Iris pigment epithelial cell (primary cell): ENCODE measurements around the gene PCSK9.

ENCODE experiments used
- DNase-seq: peaks from one replicate; pipeline ENCODE4 v3.0.0-alpha.2; 2011; ENCODE audit warnings: low read depth

Gene PCSK9

DNA sequence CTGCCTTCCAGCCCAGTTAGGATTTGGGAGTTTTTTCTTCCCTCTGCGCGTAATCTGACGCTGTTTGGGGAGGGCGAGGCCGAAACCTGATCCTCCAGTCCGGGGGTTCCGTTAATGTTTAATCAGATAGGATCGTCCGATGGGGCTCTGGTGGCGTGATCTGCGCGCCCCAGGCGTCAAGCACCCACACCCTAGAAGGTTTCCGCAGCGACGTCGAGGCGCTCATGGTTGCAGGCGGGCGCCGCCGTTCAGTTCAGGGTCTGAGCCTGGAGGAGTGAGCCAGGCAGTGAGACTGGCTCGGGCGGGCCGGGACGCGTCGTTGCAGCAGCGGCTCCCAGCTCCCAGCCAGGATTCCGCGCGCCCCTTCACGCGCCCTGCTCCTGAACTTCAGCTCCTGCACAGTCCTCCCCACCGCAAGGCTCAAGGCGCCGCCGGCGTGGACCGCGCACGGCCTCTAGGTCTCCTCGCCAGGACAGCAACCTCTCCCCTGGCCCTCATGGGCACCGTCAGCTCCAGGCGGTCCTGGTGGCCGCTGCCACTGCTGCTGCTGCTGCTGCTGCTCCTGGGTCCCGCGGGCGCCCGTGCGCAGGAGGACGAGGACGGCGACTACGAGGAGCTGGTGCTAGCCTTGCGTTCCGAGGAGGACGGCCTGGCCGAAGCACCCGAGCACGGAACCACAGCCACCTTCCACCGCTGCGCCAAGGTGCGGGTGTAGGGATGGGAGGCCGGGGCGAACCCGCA lies at the start of gene PCSK9:
PCSK9 (plus strand) TSS at position 207 of the 741 bp plus-strand sequence; CDS start at position 497, 290 bp downstream.
- DNase-seq, result peak; percentile 59

DNA sequence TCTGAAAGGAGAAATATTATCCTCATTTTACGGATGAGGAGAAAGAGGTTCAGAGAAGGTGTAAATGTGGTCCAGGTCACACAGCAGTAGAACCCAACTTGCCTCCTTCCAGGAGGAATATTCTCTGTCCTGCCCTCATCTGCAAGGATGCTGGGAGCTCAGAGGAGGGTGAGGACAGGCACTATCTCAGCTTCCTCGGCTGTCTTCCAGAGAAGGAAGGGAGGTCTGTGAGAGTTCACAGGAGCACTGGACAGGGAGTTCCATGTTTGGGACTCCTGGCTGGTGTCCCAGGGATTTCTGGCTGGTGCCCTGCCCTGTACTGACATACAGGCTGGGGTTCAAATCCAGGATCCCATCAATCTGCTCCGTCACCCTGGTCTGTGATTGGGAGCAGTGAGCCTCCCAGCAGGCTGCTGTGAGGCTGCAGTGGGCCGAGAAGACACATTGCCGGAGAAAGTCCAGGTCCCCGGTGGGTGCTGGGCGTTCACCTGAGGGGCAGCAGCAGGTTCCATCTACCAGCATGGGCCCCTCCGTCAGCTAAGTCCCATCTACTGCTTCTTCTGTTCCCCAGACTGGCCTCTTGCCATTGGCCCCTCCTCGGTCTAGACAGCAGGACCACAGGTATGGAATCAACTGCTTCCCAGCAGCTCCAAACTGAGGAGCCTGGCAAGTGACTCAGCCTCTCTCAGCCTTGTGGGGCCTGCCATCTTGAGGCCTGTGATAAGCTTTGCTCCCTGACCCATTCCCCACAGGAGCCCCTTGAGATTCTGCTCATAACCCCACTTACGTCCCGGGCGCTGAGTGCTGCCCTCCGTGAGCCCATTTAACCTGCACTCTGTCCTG lies 49.2 kb upstream of the PCSK9 start:
- peak; percentile 39 for DNase-seq

DNA sequence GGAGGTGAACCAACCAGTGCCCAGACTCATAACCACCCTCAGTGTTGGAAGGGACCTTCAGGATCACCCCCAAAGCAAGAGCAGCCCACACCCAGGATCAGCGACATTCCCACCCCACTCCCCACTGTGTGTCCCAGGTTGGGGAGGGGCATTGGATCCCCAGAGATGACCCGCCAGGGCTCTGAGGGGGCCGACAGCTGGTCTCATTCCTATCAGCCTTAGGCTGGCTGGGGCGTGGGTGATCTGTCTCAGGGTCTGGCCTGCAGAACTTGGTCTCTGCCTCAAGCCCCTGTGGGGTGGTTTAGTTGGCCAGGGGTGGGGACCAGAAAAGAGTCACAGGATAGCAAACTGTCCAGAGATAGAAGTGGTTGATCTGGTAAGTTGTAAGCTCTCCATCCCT lies 48.4 kb upstream of the PCSK9 start:
- DNase-seq, result no peak

DNA sequence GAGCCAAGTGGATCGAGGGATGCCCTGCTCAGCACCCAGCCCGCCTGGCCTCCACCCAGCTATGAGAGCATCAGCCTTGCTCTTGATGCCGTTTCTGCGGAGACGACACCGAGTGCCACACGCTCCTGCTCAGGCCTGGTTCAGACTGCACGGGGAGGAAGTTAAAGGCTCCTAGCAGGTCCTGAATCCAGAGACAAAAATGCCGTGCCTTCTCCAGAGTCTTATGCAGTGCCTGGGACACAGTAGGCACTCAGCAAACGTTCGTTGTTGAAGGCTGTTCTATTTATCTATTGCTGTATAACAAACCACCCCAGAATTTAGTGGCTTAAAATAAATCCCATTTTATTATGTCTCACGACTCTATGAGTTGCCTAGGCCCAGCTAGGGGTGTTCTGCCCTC lies 47.4 kb upstream of the PCSK9 start:
- no peak for DNase-seq

DNA sequence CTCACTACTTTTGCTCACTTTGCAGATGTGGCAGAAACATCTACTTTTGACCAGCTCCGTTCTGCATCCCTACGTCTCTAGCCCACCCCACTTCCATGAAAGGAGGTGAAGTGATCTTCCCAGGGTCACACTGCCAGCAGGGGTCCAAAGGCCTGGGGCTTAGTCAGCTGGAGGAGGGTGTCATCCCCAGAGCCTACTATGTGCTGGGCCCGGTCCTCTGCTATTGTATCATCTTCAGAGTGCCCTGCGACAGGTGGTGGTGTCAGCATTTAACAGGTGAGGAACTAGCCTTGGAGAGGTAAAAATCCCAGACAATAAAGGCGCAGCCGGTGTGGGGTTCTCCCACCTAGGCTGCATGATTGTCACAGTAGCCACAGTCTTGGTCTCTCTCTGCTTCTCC lies 46.2 kb upstream of the PCSK9 start:
- DNase-seq, result no peak

DNA sequence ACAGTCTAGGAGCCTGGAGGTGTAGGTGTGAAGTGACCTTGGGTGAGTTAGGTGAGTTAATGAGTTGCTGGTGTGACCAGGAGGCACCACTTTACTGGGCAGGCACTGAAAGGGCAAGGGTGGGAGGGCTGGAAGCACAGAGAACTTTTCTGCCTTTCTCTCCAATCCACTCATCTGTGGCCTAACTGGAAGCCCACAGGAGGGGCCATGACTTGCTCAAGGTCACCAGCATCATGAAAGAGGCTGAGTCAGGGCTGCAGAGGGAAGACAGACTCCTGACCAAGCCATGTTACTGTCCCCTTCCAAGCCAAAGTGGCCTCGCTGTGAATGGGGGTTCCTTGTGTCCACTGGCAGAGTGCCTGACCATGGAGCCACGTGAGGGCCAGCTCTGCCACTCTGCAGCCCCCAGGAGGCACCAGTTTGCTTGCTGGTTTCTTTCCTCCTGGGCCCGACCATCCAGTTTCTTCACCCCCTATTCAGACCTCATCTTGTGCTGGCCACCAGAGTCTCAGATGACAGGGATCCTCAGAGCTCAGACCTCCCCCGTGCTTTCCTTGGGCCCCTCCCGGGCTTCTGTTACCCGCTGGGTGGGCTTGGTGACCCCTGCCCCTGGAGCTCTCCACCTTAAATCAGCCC lies 44.9 kb upstream of the PCSK9 start:
- DNase-seq, result no peak

DNA sequence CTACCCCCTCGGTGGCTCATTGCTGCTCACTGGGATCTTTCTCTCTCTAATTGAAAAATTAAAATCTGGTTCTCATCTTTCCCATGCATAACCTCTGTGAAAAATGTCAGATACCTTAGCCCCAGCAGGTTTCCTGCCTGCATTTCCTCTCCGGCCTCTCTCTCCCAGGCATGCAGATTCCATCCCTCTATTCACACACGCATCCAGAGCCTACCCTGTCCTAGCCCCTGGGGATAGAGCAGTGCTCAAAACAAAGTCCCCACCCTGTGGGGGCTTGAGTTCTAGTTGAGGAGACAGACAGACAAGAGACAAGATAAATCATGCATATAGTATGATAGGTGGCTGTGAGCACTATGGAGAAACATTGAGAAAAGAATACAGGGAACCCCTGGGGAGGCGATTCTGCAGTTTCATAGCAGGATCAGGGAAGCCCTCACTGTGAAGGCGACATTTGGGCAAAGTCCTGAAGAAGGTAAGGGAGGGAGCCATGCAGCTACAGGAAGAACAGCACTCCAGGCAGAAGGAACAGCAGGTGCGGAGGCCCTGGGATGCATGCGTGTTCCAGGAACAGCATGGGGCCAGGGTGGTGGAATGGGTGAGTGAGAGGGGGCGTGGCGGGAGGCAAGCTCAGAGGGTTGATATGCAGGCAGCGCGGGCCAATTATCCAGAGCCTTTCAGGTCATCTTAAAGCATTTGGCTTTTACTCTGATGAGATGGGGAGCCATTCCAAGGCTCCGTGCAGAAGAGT lies 44.2 kb upstream of the PCSK9 start:
- no peak for DNase-seq

DNA sequence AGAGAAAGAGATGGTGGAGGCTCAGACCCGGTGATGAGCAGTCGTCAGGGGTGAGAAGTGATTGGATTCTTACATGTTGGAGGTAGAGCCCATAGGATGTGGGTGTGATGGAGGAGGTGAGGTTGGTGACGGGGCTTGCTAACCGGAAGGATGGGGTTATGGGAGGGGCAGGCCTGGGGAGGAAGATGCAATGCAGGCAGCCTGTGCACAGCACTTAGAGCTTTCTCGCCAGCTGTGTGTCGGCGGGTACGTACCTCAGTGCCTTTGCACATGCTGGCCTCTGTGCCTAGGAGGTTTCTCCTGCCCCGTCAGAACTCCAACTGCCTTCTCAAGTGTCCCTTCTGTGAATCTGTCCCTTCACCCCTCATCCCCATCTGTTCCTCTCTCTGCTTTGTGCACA lies 43.5 kb upstream of the PCSK9 start:
- no peak for DNase-seq

DNA sequence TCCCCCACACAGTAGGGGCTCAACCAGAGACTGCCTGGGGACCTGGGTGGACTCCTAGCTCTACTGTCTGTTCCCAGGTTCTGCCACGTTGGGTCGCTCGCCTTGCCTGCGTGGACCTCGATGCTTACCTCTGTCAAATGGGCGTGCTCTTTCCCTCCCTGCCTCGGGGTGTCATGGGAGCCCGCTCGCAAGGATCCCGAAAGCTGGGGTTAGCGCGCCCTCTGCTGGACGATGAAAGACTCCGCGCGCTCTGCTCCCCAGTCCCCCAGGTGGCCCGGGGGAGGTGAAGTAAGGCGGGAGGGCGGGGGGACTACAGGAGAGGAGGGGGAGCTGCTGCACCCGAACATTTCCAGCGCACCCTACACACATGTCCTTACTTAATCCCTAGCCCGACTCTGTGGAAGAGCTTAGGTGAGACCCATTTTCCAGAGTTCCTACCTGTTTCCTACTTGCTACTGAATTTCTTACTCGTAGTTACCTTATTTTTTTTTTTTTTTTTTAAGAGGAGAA lies 42.9 kb upstream of the PCSK9 start:
- peak; percentile 59 for DNase-seq

DNA sequence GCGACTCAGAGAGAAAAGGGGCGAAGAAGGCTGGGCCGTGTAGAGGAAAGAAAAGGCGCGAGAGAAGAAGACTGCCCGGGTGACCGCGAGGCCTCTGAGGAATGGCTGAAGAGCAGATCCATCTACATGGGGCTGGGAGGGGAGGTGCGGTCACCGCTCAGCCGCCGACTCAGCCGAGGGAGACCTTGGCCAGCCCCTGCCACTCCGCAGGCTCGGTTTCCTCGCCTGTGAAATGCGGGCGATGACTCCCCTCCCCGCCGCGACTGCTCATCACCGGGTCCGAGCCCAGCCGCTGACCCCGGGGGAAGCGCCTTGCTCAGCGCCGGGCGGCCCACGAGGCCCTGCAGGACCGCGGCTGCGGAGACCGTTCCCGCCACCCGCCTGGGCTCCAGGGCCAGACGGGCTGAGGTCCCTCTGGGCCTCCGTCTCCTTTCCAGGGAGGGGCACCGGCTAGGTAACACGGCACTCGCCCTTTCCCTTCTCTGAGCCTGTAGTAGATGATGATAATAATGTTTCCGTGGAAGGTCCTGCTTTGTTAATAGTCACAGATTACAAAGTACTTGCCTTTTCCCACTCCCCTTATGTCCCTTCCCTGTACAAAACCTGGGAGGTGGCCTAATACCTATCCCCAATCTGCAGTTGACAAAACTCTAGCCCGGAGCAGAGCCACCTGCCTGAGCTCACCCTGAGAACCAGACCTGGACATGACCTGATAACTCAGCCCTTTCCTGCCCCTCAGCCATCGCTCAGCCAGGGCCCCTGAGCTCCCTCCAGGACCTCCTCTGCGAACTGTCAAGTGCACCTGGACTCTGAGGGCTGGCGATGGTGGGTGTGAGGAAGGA lies 42.3 kb upstream of the PCSK9 start:
- DNase-seq, result peak; percentile 29

DNA sequence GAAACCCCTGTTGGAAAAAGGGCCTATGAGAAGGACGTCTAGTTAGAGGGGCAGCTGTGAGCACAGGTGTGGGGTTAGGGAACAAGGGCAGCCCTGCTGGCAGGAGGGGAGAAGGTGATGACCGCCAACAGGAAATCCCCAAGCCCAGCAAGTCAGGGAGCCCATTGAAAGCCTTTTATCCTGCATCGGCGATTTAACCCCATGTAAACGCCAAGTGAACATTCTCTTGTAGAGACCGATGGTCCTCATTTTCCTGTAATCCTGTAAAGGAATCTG lies 41.7 kb upstream of the PCSK9 start:
- DNase-seq, result no peak

DNA sequence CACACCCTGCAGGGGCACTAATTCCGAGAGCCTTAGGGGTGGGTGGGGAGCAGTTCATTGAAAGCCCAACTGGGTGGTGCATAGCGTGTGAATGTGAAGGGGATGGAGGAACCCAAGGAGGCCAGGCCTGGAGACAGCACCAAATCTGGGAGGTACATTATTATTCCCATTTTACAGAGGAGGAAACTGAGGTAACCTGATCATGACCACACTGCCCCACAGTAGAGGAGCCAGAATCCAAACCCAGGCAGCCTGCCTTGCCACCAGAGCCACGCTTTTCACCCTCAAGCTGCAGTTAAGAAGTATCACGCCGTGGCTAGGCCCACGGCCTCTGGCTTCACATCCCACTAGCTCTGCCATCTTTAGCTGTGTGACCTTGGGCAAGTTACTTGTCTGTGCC lies 41.2 kb upstream of the PCSK9 start:
- DNase-seq, result no peak

DNA sequence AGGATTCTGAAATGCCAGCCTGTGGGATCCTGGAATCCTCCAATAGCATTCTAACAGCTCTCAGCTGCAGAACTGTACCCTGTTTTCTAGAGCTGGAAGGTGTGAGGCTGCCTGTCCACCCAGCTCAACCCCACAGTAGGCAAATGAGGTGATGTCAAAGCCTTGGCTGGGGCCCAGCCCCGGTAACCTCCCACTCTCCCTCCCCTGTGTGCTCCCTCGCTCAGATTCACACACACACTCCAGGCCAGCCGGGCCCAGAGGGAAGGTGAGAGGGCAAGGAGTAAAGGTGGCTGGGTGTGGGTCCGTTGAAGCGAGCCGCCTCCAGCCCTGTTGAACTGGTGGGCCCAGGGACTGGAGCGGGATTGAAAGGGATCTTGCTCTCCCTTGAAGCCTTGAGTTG lies 40.7 kb upstream of the PCSK9 start, which contains the start of gene BSND:
BSND (plus strand) TSS at position 257 of the 400 bp plus-strand sequence. CDS start 254 bp downstream, outside the sequence.
- no peak for DNase-seq

DNA sequence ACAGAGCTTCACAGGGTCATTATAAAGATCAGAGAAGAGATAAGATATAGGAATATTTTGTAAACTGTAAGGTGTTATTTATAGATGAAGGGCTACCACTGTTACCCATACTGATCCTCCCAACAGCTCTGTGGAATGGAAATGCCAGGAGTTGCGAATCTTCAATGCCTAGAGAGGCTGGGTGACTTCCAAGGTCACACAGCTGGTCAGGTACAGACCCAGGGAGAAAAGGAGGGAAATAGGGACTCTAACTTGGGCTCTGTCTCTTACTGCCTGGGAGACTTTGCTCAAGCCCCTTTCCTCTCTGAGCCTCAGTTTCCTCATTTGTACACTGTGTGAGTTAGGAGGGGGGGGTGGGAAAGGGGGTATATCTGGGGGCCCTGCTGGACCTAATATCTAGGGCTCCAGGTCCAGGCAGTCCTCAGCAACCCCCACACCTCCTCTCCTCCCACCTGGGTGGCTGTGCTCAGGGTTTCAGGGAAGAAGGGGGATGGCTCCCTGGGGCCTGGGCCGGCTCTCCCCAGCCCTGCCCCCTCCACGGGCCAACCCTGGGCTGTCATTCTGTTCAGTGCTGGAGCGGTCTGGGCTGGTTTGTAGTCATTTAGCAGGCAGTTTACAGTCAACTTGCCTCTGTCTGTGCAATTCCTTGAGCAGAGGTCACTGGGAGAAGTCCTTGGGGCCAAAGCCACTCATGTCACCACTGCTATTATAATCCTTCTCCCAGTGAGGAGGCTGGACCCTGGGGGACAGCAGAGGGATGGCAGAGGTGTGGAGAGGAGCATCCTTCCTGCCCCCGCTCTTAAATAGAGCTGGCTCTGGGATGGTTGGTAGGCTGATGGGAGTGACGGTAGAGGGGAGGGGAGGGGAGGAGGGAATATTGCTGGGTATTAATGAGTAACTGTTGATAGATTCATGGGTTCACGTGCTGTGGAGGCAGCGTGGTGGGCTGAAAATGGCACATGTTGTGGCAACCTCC lies 39.0 kb upstream of the PCSK9 start:
- no peak for DNase-seq

DNA sequence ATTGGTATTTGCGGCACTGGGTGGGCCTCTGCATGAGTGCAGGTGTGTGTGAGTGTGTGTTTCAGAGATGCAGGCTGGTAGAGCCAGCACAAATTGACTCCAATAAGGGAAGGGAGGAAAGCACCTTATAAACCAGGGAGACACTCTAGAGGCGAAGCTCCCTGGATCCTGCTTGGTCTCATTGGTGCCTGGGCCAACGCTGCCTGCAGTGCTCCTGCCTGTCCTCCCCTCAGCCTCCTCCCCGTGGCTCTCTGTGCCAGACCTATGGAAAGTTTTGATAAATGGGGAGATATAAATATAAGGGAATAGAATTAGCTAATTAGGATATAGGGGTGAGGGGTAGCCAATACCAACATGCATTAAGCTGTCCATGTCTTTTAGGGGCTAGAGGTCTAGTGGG lies 38.0 kb upstream of the PCSK9 start:
- no peak for DNase-seq

DNA sequence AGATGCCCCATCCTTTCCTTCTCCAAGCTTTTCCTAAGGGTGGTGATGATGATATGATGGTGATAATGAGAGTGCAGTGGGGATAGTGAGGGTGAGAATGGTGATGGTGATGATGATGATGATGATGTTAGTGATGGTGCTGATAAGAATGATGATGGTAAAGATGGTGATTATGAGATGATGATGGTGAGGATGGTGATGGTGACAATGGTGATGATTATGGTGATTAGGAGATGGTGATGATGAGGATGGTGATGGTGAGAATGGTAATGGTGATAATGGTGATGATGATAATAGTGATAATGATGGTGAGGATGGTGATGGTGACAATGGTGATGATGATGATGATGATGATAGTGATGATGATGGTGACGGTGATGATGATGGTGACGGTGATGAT lies 36.7 kb upstream of the PCSK9 start:
- no peak for DNase-seq

DNA sequence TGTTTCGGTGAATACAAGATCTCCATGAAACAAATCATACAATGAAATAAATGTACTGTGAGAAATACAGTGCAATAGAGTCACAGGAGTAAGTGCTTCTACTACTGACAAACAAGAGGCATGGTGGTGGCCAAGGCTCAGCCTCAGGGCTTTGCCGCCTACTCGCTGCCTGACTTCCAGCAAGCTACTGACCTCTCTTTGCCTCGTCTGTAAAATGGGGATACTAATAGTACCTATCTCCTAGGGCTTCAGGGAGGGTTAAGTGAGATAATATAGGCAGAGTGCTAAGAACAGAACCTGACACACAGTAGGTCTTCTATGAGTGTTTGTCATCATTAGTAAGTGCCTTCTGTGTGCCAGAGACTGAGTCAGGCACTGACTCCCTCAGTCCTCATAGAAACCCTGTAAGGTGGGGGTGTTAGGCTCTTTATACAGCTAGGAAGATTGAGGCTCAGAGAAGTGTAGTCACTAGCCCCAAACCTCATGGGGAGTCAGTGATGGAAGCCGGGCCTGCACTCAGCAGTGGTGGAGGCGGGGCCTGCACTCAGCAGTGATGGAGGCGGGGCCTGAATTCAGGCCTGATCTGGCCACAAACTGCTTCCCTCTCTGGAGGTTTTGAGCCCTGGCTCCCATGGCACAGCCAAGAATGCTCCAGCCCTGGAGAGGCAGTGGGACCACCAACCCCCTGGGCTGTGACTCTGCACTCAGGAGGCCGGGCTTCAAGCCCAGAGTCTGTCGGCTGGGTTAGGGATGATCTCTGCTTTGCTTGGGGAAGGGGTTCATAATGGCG lies 33.8 kb upstream of the PCSK9 start:
- no peak for DNase-seq

DNA sequence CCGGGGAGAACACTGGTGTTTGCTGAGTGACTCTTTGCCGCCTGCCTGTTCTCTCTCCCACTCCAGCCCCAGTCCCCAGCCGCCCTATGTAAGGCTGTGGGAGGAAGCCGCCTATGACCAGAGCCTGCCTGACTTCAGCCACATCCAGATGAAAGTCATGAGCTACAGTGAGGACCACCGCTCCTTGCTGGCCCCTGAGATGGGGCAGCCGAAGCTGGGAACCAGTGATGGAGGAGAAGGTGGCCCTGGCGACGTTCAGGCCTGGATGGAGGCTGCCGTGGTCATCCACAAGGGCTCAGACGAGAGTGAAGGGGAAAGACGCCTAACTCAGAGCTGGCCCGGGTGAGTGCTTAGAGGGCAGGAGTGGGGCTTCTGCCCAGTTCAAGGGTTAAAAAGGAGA lies 32.4 kb upstream of the PCSK9 start:
- DNase-seq, result no peak

DNA sequence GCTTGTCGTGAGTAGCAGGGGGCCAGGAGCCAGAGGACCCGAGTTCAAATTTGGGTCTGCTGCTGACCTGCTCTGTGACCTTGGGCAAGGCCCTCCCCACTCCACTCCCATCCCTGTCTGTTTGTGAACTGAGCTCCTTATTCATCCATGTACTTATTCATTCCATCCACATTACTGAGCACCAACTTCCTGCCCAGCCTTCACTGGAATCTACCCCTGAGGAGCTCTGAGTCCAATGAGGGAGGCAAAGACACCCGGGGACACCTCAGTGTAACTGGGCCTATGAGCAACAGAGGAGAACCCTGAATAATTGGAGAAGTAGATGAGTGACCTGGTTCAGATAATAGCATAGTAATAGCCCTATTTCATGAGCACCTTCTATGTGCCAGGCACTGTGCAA lies 31.7 kb upstream of the PCSK9 start:
- peak; percentile 70 for DNase-seq
